Epithelial cell of esophagus (primary cell): ENCODE data around the gene CD82.
"Not testable (repeated sequence)": the region's sequence is repeated elsewhere in the genome, so short reads cannot be mapped to it uniquely, and the experiment has no call there.

Experiments
- DNase-seq: peaks from one replicate; pipeline ENCODE4 v3.0.0; 2010; ENCODE audit warnings: low read depth
- H3K4me3 ChIP-seq: 2 replicates; pipeline ENCODE4 v1.5.1; 2011; ENCODE audit warnings: mild to moderate bottlenecking, low read length, control low read depth
- TF ChIP-seq, protein P1 (sequence below): IDR thresholded peaks from 2 replicates; pipeline ENCODE4 v1.5.1; 2011; ENCODE audit warnings: low read depth, mild to moderate bottlenecking, low read length, control low read depth, inconsistent platforms; ENCODE audit not compliant: insufficient read depth; ENCODE audit errors: missing control alignments

Gene CD82

DNA sequence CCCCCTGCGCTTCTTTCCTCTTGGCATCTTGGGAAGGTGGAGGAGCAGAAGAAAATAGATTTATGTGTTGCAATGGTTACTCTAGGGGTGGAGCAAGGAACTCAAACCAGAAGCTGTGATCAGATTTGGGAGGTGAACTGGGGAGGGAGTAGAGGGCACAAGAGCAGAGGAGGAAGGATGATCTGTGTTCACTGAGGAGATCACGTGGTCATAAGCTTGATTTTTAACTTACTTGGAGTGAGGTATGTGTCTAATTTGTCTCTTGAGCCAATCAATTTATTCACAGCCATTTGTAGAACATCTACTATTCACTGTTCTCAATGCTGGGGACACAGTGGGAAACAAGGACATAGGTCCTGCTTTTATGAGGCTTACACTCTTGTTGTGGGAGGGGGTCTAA, 24.8 kb upstream of the CD82 start:
- H3K4me3 ChIP-seq, result no peak overlapping the region
- TF ChIP-seq, protein P1, sequence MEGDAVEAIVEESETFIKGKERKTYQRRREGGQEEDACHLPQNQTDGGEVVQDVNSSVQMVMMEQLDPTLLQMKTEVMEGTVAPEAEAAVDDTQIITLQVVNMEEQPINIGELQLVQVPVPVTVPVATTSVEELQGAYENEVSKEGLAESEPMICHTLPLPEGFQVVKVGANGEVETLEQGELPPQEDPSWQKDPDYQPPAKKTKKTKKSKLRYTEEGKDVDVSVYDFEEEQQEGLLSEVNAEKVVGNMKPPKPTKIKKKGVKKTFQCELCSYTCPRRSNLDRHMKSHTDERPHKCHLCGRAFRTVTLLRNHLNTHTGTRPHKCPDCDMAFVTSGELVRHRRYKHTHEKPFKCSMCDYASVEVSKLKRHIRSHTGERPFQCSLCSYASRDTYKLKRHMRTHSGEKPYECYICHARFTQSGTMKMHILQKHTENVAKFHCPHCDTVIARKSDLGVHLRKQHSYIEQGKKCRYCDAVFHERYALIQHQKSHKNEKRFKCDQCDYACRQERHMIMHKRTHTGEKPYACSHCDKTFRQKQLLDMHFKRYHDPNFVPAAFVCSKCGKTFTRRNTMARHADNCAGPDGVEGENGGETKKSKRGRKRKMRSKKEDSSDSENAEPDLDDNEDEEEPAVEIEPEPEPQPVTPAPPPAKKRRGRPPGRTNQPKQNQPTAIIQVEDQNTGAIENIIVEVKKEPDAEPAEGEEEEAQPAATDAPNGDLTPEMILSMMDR, result no peak
- DNase-seq, result no peak

DNA sequence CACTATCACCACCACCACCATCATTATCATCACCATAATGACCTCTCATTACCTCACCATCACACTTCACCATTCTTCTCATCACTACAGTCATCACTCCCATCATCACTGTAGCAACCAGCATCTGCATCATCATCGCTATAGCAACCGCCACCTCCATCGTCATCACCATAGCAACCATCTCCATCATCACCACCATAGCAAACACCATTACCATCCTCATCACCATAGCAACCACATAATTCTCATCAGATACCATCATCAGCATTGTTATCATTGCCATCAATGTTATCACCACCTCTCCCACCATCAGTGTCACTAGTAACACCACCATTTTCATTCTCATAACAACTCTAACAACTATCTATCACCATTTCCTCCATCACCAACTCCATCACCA, 23.1 kb upstream of the CD82 start:
- TF ChIP-seq, protein P1, result no peak
- DNase-seq, result no peak
- H3K4me3 ChIP-seq, result no peak overlapping the region

DNA sequence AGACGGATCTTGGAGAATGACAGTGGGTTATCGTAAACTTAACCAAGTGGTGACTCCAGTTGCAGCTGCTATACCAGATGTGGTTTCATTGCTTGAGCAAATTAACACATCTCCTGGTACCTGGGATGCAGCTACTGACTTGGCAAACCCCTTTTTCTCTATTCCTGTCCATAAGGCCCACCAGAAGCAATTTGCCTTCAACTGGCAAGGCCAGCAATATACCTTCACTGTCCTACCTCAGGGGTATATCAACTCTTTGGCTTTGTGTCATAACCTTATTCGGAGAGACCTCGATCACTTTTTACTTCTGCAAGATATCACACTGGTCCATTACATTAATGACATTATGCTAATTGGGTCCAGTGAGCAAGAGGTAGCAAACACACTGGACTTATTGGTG, 18.5 kb upstream of the CD82 start:
- DNase-seq, H3K4me3 ChIP-seq: not testable (repeated sequence)

DNA sequence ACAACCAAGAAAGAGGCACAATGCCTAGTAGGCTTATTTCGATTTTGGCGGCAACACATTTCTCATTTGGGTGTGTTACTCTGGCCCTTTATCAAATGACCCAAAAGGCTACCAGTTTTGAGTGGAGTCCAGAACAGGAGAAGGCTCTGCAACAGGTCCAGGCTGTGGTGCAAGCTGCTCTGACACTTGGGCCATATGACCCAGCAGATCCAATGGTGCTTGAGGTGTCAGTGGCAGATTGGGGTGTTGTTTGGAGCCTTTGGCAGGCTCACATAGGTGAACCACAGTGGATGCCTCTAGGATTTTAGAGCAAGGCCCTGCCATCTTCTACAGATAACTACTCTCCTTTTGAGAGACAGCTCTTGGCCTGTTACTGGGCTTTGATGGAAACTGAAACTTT, 17.9 kb upstream of the CD82 start:
- not testable (repeated sequence) for H3K4me3 ChIP-seq, DNase-seq

DNA sequence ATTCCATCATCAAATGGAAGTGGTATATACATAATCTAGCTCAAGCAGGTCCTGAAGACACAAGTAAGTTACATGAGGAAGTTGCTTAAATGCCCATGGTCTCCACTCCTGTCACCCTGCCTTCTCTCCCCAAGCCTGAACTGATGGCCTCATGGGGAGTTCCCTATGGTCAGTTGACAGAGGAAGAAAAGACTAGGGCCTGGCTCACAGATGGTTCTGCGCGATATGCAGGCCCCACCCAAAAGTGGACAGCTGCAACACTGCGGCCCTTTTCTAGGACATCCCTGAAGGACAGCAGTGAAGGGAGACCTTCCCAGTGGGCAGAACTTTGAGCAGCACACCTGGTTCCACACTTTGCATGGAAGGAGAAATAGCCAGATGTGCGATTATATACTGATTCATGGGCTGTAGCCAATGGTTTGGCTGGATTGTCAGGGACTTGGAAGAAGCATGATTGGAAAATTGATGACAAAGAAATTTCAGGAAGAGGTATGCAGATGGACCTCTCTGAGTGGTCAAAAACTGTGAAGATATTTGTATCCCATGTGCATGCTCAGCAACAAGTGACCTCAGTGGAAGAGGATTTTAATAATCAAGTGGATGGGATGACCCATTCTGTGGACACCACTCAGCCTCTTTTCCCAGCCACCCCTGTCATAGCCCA, 17.3 kb upstream of the CD82 start:
- no peak for DNase-seq
- TF ChIP-seq, protein P1, result no peak
- no peak overlapping the region for H3K4me3 ChIP-seq

DNA sequence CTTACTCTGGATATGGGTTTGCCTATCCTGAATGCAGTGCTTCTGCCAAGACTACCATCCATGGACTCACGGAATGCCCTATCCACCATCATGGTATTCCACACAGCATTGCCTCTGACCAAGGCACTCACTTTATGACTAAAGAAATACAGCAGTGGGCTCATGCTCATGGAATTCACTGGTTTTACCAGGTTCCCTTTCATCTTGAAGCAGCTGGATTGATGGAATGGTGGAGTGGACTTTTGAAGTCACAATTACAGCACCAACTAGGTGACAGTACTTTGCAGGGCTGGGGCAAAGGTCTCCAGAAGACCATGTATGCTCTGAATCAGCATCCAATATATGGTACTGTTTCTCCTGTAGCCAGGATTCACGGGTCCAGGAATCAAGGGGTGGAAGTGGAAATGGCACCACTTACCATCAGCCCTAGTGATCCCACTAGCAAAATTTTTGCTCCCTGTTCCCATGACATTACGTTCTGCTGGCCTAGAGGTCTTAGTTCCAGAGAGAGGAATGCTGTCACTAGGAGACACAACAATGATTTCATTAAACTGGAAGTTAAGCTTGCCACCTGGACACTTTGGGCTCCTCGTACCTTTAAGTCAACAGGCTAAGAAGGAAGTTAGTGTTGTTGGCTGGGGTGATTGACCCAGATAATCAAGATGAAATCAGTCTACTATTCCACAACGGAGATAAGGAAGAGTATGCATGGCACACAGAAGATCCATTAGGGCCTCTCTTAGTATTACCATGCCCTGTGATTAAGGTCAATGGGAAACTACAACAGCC, 16.3 kb upstream of the CD82 start:
- not testable (repeated sequence) for DNase-seq, H3K4me3 ChIP-seq

DNA sequence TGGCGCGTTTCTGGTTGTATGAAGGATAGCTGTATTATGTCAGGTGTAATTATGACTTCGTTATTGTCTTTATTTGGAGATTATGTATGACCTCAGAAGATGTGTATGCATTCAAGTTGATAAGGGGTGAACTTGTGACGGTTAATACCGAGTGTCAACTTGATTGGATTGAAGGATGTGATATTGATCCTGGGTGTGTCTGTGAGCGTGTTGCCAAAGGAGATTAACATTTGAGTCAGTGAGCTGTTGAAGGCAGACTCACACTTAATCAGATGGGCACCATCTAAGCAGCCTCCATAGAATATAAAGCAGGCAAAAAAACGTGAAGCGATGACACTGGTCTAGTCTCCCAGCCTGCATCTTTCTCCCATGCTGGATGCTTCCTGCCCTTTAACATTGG, 15.3 kb upstream of the CD82 start:
- TF ChIP-seq, protein P1, result no peak
- no peak overlapping the region for H3K4me3 ChIP-seq
- no peak for DNase-seq

DNA sequence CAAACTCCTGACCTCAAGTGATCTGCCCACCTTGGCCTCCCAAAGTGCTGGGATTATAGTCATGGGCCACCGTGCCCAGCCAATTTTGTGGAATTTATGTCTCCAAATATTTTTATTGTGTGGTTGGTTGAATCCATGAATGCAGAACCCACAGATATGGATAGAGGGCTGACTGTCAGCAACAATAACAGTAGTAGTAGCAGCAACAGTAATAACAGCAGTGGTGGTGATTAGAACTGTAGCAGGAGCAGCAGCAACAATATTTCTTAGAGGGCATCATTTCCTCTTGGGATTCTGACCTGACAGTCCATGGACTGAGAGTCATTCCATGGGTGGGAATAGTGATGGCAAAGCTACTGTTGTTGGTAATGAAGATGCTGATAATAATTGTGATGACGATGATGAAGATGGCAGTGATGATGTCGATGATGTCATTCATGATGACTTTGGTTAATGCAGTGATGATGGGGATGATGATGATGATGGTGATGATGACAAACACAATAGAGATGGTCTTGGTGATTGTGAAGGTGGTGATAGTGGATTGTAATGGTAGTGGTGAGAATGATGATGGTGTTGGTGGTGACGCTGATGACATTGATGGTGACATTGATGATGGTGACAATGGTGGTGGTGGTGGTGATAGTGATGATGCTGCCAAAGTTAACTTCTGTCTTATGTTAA, 13.9 kb upstream of the CD82 start:
- H3K4me3 ChIP-seq, result no peak overlapping the region
- no peak for DNase-seq
- TF ChIP-seq, protein P1, result no peak
